ENCODE data around the gene EGFL7.

DNA sequence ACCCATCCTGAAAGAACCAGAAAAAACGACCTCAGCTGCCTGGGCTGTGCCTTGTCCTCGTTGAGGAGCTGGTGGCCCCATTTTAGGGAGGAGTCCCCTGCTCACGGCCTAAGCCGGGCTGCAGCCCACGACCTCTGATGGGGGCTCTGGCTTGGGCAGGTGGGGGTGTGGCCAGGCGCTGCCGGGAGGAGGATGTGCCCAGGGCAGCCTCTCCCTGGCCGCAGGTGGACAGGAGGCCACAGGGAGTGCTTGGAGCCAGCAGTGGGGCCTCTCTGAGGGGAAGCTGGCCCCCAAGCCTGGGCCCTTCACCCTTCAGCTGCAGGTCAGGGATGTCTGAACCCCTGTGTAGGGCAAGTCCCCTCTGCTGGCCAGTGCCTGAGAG lies 52.2 kb downstream of the EGFL7 start:
- TF ChIP-seq SP1 (IDR thresholded peaks at IDR 0.05), result no peak
- no peak for TF ChIP-seq FOXK2 (IDR thresholded peaks at IDR 0.05)
- TF ChIP-seq FOXA1 (IDR thresholded peaks at IDR 0.05), result no peak
- no peak for TF ChIP-seq CTBP1 (IDR thresholded peaks at IDR 0.05; ENCODE audit: borderline replicate concordance)
- no peak for TF ChIP-seq ZNF384 (IDR thresholded peaks at IDR 0.05)
- TF ChIP-seq, protein P1, sequence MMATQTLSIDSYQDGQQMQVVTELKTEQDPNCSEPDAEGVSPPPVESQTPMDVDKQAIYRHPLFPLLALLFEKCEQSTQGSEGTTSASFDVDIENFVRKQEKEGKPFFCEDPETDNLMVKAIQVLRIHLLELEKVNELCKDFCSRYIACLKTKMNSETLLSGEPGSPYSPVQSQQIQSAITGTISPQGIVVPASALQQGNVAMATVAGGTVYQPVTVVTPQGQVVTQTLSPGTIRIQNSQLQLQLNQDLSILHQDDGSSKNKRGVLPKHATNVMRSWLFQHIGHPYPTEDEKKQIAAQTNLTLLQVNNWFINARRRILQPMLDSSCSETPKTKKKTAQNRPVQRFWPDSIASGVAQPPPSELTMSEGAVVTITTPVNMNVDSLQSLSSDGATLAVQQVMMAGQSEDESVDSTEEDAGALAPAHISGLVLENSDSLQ (IDR thresholded peaks at IDR 0.05), result no peak
- TF ChIP-seq SUZ12 (IDR thresholded peaks at IDR 0.05), result no peak
- TF ChIP-seq ELF4 (IDR thresholded peaks at IDR 0.05), result no peak
- TF ChIP-seq BHLHE40 (IDR thresholded peaks at IDR 0.05; ENCODE audit: borderline replicate concordance), result no peak
- no peak for TF ChIP-seq FOXM1 (IDR thresholded peaks at IDR 0.05; ENCODE audit: borderline replicate concordance)
- TF ChIP-seq HDGF (IDR thresholded peaks at IDR 0.05; ENCODE audit: borderline replicate concordance), result no peak
- TF ChIP-seq TARDBP (IDR thresholded peaks at IDR 0.05), result no peak

Measured in HEK293T (cell line).